ENCODE results near the gene SLC9A5. TPM values are rescaled to one million over a fixed set of nuclear protein-coding genes. Genes with fewer than 3 reads are reported as not detected.

Gene SLC9A5
- total RNA-seq, 1 experiment from 2014 or later = 10.3 TPM

DNA sequence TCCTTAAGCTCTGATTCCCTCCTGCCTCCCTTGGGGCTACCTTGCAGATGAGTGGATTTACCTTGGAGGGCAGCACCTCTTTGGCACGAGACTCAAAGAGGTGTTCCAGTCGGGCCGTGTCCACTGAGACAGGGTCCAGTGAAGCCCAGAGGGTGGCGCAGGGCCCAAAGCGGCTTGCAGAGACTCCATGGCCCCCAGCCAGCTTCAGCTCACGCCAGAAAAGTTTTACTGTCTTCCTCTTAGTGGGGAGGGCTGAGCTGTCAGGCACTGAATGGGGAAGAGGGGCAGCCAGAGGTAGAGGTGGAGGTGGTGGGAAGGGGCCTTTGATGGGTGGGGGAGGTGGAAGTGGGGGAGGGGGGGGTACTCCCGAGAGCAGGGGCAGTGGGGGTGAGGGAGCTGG lies 15.2 kb upstream of the SLC9A5 start (continued):
- TF ChIP-seq, protein P1, sequence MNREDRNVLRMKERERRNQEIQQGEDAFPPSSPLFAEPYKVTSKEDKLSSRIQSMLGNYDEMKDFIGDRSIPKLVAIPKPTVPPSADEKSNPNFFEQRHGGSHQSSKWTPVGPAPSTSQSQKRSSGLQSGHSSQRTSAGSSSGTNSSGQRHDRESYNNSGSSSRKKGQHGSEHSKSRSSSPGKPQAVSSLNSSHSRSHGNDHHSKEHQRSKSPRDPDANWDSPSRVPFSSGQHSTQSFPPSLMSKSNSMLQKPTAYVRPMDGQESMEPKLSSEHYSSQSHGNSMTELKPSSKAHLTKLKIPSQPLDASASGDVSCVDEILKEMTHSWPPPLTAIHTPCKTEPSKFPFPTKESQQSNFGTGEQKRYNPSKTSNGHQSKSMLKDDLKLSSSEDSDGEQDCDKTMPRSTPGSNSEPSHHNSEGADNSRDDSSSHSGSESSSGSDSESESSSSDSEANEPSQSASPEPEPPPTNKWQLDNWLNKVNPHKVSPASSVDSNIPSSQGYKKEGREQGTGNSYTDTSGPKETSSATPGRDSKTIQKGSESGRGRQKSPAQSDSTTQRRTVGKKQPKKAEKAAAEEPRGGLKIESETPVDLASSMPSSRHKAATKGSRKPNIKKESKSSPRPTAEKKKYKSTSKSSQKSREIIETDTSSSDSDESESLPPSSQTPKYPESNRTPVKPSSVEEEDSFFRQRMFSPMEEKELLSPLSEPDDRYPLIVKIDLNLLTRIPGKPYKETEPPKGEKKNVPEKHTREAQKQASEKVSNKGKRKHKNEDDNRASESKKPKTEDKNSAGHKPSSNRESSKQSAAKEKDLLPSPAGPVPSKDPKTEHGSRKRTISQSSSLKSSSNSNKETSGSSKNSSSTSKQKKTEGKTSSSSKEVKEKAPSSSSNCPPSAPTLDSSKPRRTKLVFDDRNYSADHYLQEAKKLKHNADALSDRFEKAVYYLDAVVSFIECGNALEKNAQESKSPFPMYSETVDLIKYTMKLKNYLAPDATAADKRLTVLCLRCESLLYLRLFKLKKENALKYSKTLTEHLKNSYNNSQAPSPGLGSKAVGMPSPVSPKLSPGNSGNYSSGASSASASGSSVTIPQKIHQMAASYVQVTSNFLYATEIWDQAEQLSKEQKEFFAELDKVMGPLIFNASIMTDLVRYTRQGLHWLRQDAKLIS (CRISPR knock-in tag; IDR thresholded peaks at IDR 0.05; ENCODE audit: borderline replicate concordance) = no peak
- TF ChIP-seq ATF1 (CRISPR knock-in tag; IDR thresholded peaks at IDR 0.05) = no peak
- TF ChIP-seq JAZF1 (CRISPR knock-in tag; IDR thresholded peaks at IDR 0.05) = no peak
- TF ChIP-seq ZNF317 (CRISPR knock-in tag; IDR thresholded peaks at IDR 0.05; ENCODE audit: borderline replicate concordance, low read depth) = no peak
- no peak for TF ChIP-seq FOXP1 (CRISPR knock-in tag; IDR thresholded peaks at IDR 0.05; ENCODE audit: borderline replicate concordance)
- TF ChIP-seq, protein P2, sequence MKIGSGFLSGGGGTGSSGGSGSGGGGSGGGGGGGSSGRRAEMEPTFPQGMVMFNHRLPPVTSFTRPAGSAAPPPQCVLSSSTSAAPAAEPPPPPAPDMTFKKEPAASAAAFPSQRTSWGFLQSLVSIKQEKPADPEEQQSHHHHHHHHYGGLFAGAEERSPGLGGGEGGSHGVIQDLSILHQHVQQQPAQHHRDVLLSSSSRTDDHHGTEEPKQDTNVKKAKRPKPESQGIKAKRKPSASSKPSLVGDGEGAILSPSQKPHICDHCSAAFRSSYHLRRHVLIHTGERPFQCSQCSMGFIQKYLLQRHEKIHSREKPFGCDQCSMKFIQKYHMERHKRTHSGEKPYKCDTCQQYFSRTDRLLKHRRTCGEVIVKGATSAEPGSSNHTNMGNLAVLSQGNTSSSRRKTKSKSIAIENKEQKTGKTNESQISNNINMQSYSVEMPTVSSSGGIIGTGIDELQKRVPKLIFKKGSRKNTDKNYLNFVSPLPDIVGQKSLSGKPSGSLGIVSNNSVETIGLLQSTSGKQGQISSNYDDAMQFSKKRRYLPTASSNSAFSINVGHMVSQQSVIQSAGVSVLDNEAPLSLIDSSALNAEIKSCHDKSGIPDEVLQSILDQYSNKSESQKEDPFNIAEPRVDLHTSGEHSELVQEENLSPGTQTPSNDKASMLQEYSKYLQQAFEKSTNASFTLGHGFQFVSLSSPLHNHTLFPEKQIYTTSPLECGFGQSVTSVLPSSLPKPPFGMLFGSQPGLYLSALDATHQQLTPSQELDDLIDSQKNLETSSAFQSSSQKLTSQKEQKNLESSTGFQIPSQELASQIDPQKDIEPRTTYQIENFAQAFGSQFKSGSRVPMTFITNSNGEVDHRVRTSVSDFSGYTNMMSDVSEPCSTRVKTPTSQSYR (CRISPR knock-in tag; IDR thresholded peaks at IDR 0.05) = no peak
- TF ChIP-seq, protein P3, sequence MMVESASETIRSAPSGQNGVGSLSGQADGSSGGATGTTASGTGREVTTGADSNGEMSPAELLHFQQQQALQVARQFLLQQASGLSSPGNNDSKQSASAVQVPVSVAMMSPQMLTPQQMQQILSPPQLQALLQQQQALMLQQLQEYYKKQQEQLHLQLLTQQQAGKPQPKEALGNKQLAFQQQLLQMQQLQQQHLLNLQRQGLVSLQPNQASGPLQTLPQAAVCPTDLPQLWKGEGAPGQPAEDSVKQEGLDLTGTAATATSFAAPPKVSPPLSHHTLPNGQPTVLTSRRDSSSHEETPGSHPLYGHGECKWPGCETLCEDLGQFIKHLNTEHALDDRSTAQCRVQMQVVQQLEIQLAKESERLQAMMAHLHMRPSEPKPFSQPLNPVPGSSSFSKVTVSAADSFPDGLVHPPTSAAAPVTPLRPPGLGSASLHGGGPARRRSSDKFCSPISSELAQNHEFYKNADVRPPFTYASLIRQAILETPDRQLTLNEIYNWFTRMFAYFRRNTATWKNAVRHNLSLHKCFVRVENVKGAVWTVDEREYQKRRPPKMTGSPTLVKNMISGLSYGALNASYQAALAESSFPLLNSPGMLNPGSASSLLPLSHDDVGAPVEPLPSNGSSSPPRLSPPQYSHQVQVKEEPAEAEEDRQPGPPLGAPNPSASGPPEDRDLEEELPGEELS (CRISPR knock-in tag; IDR thresholded peaks at IDR 0.05) = no peak
- TF ChIP-seq RORB (CRISPR knock-in tag; IDR thresholded peaks at IDR 0.05) = no peak
- no peak for TF ChIP-seq KAT7 (CRISPR knock-in tag; IDR thresholded peaks at IDR 0.05; ENCODE audit: borderline replicate concordance)
- no peak for TF ChIP-seq NFATC4 (CRISPR knock-in tag; IDR thresholded peaks at IDR 0.05)
- TF ChIP-seq CREB1 (CRISPR knock-in tag; IDR thresholded peaks at IDR 0.05) = no peak
- TF ChIP-seq, protein P4, sequence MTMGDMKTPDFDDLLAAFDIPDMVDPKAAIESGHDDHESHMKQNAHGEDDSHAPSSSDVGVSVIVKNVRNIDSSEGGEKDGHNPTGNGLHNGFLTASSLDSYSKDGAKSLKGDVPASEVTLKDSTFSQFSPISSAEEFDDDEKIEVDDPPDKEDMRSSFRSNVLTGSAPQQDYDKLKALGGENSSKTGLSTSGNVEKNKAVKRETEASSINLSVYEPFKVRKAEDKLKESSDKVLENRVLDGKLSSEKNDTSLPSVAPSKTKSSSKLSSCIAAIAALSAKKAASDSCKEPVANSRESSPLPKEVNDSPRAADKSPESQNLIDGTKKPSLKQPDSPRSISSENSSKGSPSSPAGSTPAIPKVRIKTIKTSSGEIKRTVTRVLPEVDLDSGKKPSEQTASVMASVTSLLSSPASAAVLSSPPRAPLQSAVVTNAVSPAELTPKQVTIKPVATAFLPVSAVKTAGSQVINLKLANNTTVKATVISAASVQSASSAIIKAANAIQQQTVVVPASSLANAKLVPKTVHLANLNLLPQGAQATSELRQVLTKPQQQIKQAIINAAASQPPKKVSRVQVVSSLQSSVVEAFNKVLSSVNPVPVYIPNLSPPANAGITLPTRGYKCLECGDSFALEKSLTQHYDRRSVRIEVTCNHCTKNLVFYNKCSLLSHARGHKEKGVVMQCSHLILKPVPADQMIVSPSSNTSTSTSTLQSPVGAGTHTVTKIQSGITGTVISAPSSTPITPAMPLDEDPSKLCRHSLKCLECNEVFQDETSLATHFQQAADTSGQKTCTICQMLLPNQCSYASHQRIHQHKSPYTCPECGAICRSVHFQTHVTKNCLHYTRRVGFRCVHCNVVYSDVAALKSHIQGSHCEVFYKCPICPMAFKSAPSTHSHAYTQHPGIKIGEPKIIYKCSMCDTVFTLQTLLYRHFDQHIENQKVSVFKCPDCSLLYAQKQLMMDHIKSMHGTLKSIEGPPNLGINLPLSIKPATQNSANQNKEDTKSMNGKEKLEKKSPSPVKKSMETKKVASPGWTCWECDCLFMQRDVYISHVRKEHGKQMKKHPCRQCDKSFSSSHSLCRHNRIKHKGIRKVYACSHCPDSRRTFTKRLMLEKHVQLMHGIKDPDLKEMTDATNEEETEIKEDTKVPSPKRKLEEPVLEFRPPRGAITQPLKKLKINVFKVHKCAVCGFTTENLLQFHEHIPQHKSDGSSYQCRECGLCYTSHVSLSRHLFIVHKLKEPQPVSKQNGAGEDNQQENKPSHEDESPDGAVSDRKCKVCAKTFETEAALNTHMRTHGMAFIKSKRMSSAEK (CRISPR knock-in tag; IDR thresholded peaks at IDR 0.05; ENCODE audit: borderline replicate concordance) = no peak
- TF ChIP-seq ZNF671 (CRISPR knock-in tag; IDR thresholded peaks at IDR 0.05) = no peak

DNA sequence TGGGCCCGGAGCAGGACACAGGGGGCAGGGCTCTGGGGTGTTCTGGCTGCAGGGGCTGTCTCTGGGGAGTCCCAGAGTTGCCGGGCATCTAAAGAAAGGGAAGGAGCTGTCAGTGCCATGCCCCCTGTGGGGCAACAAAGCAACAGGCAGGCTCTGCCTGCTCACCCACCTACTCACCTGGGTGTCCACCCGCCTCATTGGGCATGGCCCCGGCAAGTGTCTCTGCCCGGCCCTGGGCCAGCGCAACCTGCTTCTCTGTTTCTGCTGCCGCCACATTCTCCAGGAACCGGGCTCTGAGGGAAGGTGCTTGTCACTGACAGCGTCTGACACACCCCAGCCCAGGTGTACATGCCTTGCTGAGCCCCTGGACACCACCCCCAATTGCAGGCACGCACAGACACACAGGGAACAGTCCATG lies 14.6 kb upstream of the SLC9A5 start:
- Mint-ChIP-seq H3K36me3 (peaks cover 43% of the 10 kb centered on the region), H3K27ac (no peak overlapping the region), H3K4me1 (peaks cover 10% of the 10 kb centered on the region), H3K27me3 (ENCODE audit: low read depth) (no peaks in the 10 kb centered on the region), H3K4me3 (no peak overlapping the region), H3K9me3 (no peaks in the 10 kb centered on the region)
- no peak for DNase-seq (ENCODE audit: low spot score)
- CTCF ChIA-PET = interaction anchor here (3.7 kb wide), 1 partner anchor 12 kb away, joined by 15 read pairs; the partner anchor contains the start of gene FHOD1
- no peak for TF ChIP-seq EMX1 (CRISPR knock-in tag; IDR thresholded peaks at IDR 0.05)
- TF ChIP-seq ZNF671 (CRISPR knock-in tag; IDR thresholded peaks at IDR 0.05) = no peak
- TF ChIP-seq, protein P5, sequence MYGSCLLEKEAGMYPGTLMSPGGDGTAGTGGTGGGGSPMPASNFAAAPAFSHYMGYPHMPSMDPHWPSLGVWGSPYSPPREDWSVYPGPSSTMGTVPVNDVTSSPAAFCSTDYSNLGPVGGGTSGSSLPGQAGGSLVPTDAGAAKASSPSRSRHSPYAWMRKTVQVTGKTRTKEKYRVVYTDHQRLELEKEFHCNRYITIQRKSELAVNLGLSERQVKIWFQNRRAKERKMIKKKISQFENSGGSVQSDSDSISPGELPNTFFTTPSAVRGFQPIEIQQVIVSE (CRISPR knock-in tag; IDR thresholded peaks at IDR 0.05; ENCODE audit: borderline replicate concordance) = no peak
- TF ChIP-seq FOXP1 (CRISPR knock-in tag; IDR thresholded peaks at IDR 0.05; ENCODE audit: borderline replicate concordance) = no peak
- TF ChIP-seq NR3C1 (CRISPR knock-in tag; conservative IDR thresholded peaks at IDR 0.05; ENCODE audit: low read depth) = no peak
- ATAC-seq = no peak
- POLR2A ChIA-PET = interaction anchor here (1.0 kb wide), 1 partner anchor 13 kb away, joined by 3 read pairs; no protein-coding TSS in a partner anchor

Measured in WTC11 (cell line).